GM12878 (cell line): ENCODE results near the gene SHLD3. TPM values are rescaled to one million over a fixed set of nuclear protein-coding genes. Genes with fewer than 3 reads are reported as not detected.

Experiments
- ATAC-seq: fragments of 200-7000 bp; cut with Tn5 transposase; 3 replicates; pipeline ENCODE4 v1.9.1; 2020; ENCODE audit warnings: mild to moderate bottlenecking, moderate library complexity
- BruUV-seq: library from RNA; stranded (reverse); fragments of 400-500 nt; replicated peaks from 2 replicates; lab custom pipeline; 2021; lab: Mats Ljungman, UMichigan
- CTCF ChIA-PET: fragments of 300-600 bp; sonication (Branson Sonifier 250); formaldehyde crosslinking; extraction: SDS; loops from one replicate; lab custom pipeline; 2021; ENCODE audit warnings: inconsistent platforms; lab: Yijun Ruan, JAX
- POLR2A ChIA-PET: fragments of 350-600 bp; formaldehyde crosslinking; extraction: SDS; loops from one replicate; lab custom pipeline; 2021; ENCODE audit warnings: inconsistent platforms; lab: Charles Lee
- RAD21 ChIA-PET: fragments of 300-600 bp; sonication (Branson Sonifier 250); formaldehyde crosslinking; loops from one replicate; lab custom pipeline; 2023; ENCODE audit warnings: antibody characterized with exemption; ENCODE audit not compliant: unreplicated experiment; lab: Charles Lee
- SMC1A ChIA-PET: fragments of 300-600 bp; sonication (Branson Sonifier 250); formaldehyde crosslinking; loops from one replicate; lab custom pipeline; 2023; ENCODE audit not compliant: unreplicated experiment, uncharacterized antibody; lab: Charles Lee
- DNase-seq: peaks from one replicate; pipeline ENCODE4 v3.0.0-alpha.2; 2011; ENCODE audit warnings: low read depth, low spot score
- FAIRE-seq: peaks from 3 replicates; lab custom pipeline; 2011; peaks lifted over from hg19 to GRCh38; lab: Jason Lieb, UNC
- H2AFZ ChIP-seq: 2 replicates; pipeline ENCODE4 v1.6.0; 2011; ENCODE audit warnings: low read depth, low read length, control low read depth; ENCODE audit not compliant: control insufficient read depth
- H3K27ac ChIP-seq: 2 replicates; pipeline ENCODE4 v1.5.1; 2011; ENCODE audit warnings: control low read depth; ENCODE audit not compliant: control insufficient read depth, insufficient read depth
- H3K27me3 ChIP-seq, 2 experiments: replicated peaks in 1 of 2; 2 replicates each; pipeline versions ENCODE4 v1.6.0 to v1.6.1; 2011; ENCODE audit warnings: low read length in 1 of 2; ENCODE audit not compliant: control insufficient read depth in 2 of 2, insufficient read depth in 2 of 2
- H3K36me3 ChIP-seq, 2 experiments: 2 replicates each; pipeline ENCODE4 v1.5.1; 2011; ENCODE audit warnings: low read length in 1 of 2; ENCODE audit not compliant: control insufficient read depth in 2 of 2, insufficient read depth in 2 of 2
- H3K4me1 ChIP-seq: 2 replicates; pipeline ENCODE4 v1.6.1; 2011; ENCODE audit warnings: mild to moderate bottlenecking, low read length, moderate library complexity, mixed read lengths; ENCODE audit not compliant: control insufficient read depth, insufficient read depth
- H3K4me2 ChIP-seq: 2 replicates; pipeline ENCODE4 v1.6.0; 2011; ENCODE audit warnings: control low read depth; ENCODE audit not compliant: control insufficient read depth, insufficient read depth
- H3K4me3 ChIP-seq: fragments of 200-600 bp; sonication (generic); 2 replicates; pipeline ENCODE4 v1.5.1; 2016
- H3K79me2 ChIP-seq: 2 replicates; pipeline ENCODE4 v1.6.0; 2011; ENCODE audit warnings: low read length; ENCODE audit not compliant: control insufficient read depth, insufficient read depth
- H3K9ac ChIP-seq: 2 replicates; pipeline ENCODE4 v1.8.0; 2011; ENCODE audit warnings: low read length, control low read depth, mixed read lengths; ENCODE audit not compliant: control insufficient read depth, insufficient read depth
- H3K9me3 ChIP-seq: replicated peaks from 3 replicates; pipeline ENCODE4 v1.5.1; 2011; ENCODE audit warnings: mild to moderate bottlenecking, low read length; ENCODE audit not compliant: control insufficient read depth, insufficient read depth
- H4K20me1 ChIP-seq: 2 replicates; pipeline ENCODE4 v1.6.0; 2011; ENCODE audit not compliant: control insufficient read depth, insufficient read depth
- CTCF ChIP-seq, 3 experiments: IDR thresholded peaks in 2 of 3; conservative IDR thresholded peaks in 1 of 3; 2 replicates each; pipeline ENCODE4 v1.5.1; 2011; ENCODE audit warnings: low read depth in 3 of 3, low read length in 3 of 3, mild to moderate bottlenecking in 3 of 3, control low read depth in 2 of 3, moderate library complexity in 2 of 3, inconsistent platforms in 1 of 3, mixed read lengths in 1 of 3; ENCODE audit not compliant: control insufficient read depth in 2 of 3, insufficient read depth in 1 of 3; ENCODE audit errors: extremely low read depth in 1 of 3
- HDAC2 ChIP-seq: fragments of 200-600 bp; sonication (generic); IDR thresholded peaks from 2 replicates; pipeline ENCODE4 v1.6.1; 2017
- MXI1 ChIP-seq: fragments of 150-350 bp; IDR thresholded peaks from 2 replicates; pipeline ENCODE4 v1.6.1; 2011; ENCODE audit warnings: low read depth, mild to moderate bottlenecking, inconsistent platforms, low read length, improper control_type of control experiment
- NBN ChIP-seq: fragments of 450-650 bp; IDR thresholded peaks from 2 replicates; pipeline ENCODE4 v1.6.1; 2016
- RUNX3 ChIP-seq: IDR thresholded peaks from 2 replicates; pipeline ENCODE4 v1.6.1; 2012; ENCODE audit warnings: low read length, inconsistent platforms
- TARDBP ChIP-seq: IDR thresholded peaks from 2 replicates; pipeline ENCODE4 v1.6.1; 2016; ENCODE audit warnings: borderline replicate concordance
- USF2 ChIP-seq: IDR thresholded peaks from 2 replicates; pipeline ENCODE4 v1.6.1; 2011; ENCODE audit warnings: low read depth, low read length, improper control_type of control experiment, borderline replicate concordance
- YY1 ChIP-seq: IDR thresholded peaks from 2 replicates; pipeline ENCODE4 v1.6.1; 2011; ENCODE audit warnings: low read depth, mild to moderate bottlenecking, low read length
- ZNF687 ChIP-seq: fragments of 450-650 bp; IDR thresholded peaks from 2 replicates; pipeline ENCODE4 v1.6.1; 2017; ENCODE audit warnings: mild to moderate bottlenecking, moderate library complexity
- ZSCAN29 ChIP-seq: fragments of 450-650 bp; IDR thresholded peaks from 2 replicates; pipeline ENCODE4 v1.6.1; 2017; ENCODE audit warnings: mild to moderate bottlenecking, moderate library complexity
- ZZZ3 ChIP-seq: IDR thresholded peaks from 2 replicates; pipeline ENCODE4 v1.6.1; 2011; ENCODE audit warnings: low read depth; ENCODE audit not compliant: control insufficient read depth, insufficient read length
- WGBS: methylation state at CpG from one replicate; pipeline ENCODE4 v1.1.6; 2016; ENCODE audit warnings: low lambda C conversion rate; ENCODE audit not compliant: insufficient replicate concordance, insufficient coverage; ENCODE audit errors: missing lambda C conversion rate; 5-methylcytosine and 5-hydroxymethylcytosine counted together
- in situ Hi-C: fragments of 300-500 bp; cut with MboI; formaldehyde crosslinking; loops from 9 replicates; pipeline ENCODE4 v1.14.3; 2018; ENCODE audit warnings: mixed read lengths
- intact Hi-C: fragments of 100-400 bp; cut with micrococcal nuclease; formaldehyde crosslinking; loops from one replicate; pipeline ENCODE4 v1.14.2; 2022; ENCODE audit not compliant: unreplicated experiment
- polyA plus RNA-seq, 11 experiments: library from polyadenylated mRNA; depleted of rRNA in 4 of 11; unstranded in 6 of 11; stranded (reverse) in 5 of 11; fragments of >200 nt; fragmentation: Nextera tagmentation in 4 of 11; fragmentation: Illumina TruSeq in 1 of 11; extraction: Ambion mirVana in 4 of 11; extraction: Trizol in 1 of 11; gene quantifications; 1 replicate in 1 of 11; 2 replicates in 10 of 11; pipeline versions ENCODE4 v1.2.1 to v1.2.3, GENCODE V29; 2011 to 2016; ENCODE audit warnings: inconsistent platforms in 2 of 11, missing spikeins in 2 of 11, low read depth in 1 of 11
- total RNA-seq, 4 experiments: library from RNA; depleted of rRNA in 3 of 4; stranded (reverse); fragments of >200 nt in 3 of 4; fragmentation: Illumina TruSeq in 1 of 4; extraction: Trizol in 1 of 4; gene quantifications; 2 replicates each; pipeline versions ENCODE4 v1.2.1 to v1.2.3, GENCODE V29; 2013 to 2021
- TF ChIP-seq, protein P1 (sequence below): IDR thresholded peaks from 2 replicates; pipeline ENCODE4 v1.6.1; 2012; ENCODE audit warnings: improper control_type of control experiment, low read depth, low read length; ENCODE audit not compliant: insufficient replicate concordance

Gene SHLD3
- total and polyA plus RNA-seq, 10 of the 15 experiments (the other 5 are each of a cell fraction or from before 2014, with no cell fraction given) = 3.1 to 9.2 (median 5.7) TPM

- no peaks in the 10 kb centered on the region for H3K9me3 ChIP-seq
- no peak overlapping the region for H3K9ac ChIP-seq
- in situ Hi-C loops (no loop called here), intact Hi-C loops (no loop called here)
- H2AFZ ChIP-seq = no peak overlapping the region
- ChIA-PET RAD21 (interaction anchor here (1.2 kb wide), 1 partner anchor 92 kb away, joined by 4 read pairs; no protein-coding TSS in a partner anchor), POLR2A (interaction anchor here (1.0 kb wide), 1 partner anchor 9 kb away, joined by 3 read pairs; no protein-coding TSS in a partner anchor), CTCF (interaction anchor here (0.9 to 1.4 kb wide), 2 partner anchors 9 to 19 kb away, joined by 3 to 10 read pairs; no protein-coding TSS in a partner anchor), SMC1A (interaction anchor here (0.9 to 1.4 kb wide), 3 partner anchors 8 to 14 kb away, joined by 3 to 4 read pairs (median 4); no protein-coding TSS in a partner anchor)
- BruUV-seq = no TSS peak
- H3K4me3 ChIP-seq = no peak overlapping the region
- 0 out of 4 replicates have a peak, but pooled peaks cover 0 to 2% of the 10 kb centered on the region in 2 experiments for H3K36me3 ChIP-seq
- WGBS = 79% methylated on average over 5 of the region's 5 CpGs
- H3K4me2 ChIP-seq = no peak overlapping the region
- H3K79me2 ChIP-seq = no peaks in the 10 kb centered on the region
- H3K4me1 ChIP-seq = no peaks in the 10 kb centered on the region
- no peaks in the 10 kb centered on the region for H3K27me3 ChIP-seq
- H4K20me1 ChIP-seq = no peaks in the 10 kb centered on the region
- no peak overlapping the region for H3K27ac ChIP-seq
- DNase-seq = no peak
- FAIRE-seq = no peak
- ATAC-seq = no peak
- TF ChIP-seq NBN = no peak
- TF ChIP-seq ZNF687 = no peak
- no peak for TF ChIP-seq ZZZ3
- no peak for TF ChIP-seq TARDBP
- no peak for TF ChIP-seq MXI1
- TF ChIP-seq HDAC2 = no peak
- TF ChIP-seq, protein P1, sequence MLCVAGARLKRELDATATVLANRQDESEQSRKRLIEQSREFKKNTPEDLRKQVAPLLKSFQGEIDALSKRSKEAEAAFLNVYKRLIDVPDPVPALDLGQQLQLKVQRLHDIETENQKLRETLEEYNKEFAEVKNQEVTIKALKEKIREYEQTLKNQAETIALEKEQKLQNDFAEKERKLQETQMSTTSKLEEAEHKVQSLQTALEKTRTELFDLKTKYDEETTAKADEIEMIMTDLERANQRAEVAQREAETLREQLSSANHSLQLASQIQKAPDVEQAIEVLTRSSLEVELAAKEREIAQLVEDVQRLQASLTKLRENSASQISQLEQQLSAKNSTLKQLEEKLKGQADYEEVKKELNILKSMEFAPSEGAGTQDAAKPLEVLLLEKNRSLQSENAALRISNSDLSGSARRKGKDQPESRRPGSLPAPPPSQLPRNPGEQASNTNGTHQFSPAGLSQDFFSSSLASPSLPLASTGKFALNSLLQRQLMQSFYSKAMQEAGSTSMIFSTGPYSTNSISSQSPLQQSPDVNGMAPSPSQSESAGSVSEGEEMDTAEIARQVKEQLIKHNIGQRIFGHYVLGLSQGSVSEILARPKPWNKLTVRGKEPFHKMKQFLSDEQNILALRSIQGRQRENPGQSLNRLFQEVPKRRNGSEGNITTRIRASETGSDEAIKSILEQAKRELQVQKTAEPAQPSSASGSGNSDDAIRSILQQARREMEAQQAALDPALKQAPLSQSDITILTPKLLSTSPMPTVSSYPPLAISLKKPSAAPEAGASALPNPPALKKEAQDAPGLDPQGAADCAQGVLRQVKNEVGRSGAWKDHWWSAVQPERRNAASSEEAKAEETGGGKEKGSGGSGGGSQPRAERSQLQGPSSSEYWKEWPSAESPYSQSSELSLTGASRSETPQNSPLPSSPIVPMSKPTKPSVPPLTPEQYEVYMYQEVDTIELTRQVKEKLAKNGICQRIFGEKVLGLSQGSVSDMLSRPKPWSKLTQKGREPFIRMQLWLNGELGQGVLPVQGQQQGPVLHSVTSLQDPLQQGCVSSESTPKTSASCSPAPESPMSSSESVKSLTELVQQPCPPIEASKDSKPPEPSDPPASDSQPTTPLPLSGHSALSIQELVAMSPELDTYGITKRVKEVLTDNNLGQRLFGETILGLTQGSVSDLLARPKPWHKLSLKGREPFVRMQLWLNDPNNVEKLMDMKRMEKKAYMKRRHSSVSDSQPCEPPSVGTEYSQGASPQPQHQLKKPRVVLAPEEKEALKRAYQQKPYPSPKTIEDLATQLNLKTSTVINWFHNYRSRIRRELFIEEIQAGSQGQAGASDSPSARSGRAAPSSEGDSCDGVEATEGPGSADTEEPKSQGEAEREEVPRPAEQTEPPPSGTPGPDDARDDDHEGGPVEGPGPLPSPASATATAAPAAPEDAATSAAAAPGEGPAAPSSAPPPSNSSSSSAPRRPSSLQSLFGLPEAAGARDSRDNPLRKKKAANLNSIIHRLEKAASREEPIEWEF = no peak
- TF ChIP-seq YY1 = no peak
- TF ChIP-seq RUNX3 = no peak
- no peak for TF ChIP-seq ZSCAN29
- no peak for TF ChIP-seq USF2
- no peak for TF ChIP-seq CTCF (IDR thresholded peaks at IDR 0.05 in 2 of 3, conservative IDR thresholded peaks at IDR 0.05 in 1 of 3; ENCODE audit: control insufficient read depth in 2 of 3, extremely low read depth in 1 of 3, insufficient read depth in 1 of 3, low read depth in 3 of 3, low read length in 3 of 3)
Measured at GRCh38 chr5:65651144-65651543, 26.3 kb downstream of the SHLD3 start.
